A549 (cell line): ENCODE data around the gene FHIT. TPM values are rescaled to one million over a fixed set of nuclear protein-coding genes. Genes with fewer than 3 reads are reported as not detected.

Experiments
- ATAC-seq, 2 experiments: fragments of 200-7000 bp in 1 of 2; fragments of >200 bp in 1 of 2; cut with Nextera tagmentation in 1 of 2; cut with Tn5 transposase in 1 of 2; 3 replicates each; pipeline versions ENCODE4 v1.8.0 to v1.9.1; 2018 to 2020; ENCODE audit warnings: mild to moderate bottlenecking in 1 of 2, moderate library complexity in 1 of 2
- CTCF ChIA-PET: fragments of 300-600 bp; sonication (Branson Sonifier 250); formaldehyde crosslinking; extraction: SDS; loops from one replicate; lab custom pipeline; 2021; ENCODE audit warnings: antibody characterized with exemption, inconsistent platforms; lab: Yijun Ruan, JAX
- POLR2A ChIA-PET: fragments of 350-600 bp; formaldehyde crosslinking; extraction: SDS; loops from one replicate; lab custom pipeline; 2021; ENCODE audit warnings: antibody characterized with exemption, inconsistent platforms; lab: Yijun Ruan, JAX
- DNase-seq, 2 experiments: peaks; one replicate each; pipeline versions ENCODE4 v3.0.0 to v3.0.0-alpha.2; 2011 to 2016; ENCODE audit warnings: low read depth in 1 of 2, low spot score in 1 of 2
- FAIRE-seq: peaks from 2 replicates; lab custom pipeline; 2011; peaks lifted over from hg19 to GRCh38; lab: Jason Lieb, UNC
- H3K27ac ChIP-seq, 2 experiments: fragments of >200 bp; sonication (Bioruptor Twin); formaldehyde crosslinking; 3 replicates each; pipeline ENCODE4 v1.5.1; 2016 to 2017
- H3K4me1 ChIP-seq: fragments of >200 bp; sonication (Bioruptor Twin); formaldehyde crosslinking; 3 replicates; pipeline ENCODE4 v1.6.1; 2016
- H3K4me2 ChIP-seq: fragments of >200 bp; sonication (Bioruptor Twin); formaldehyde crosslinking; 3 replicates; pipeline ENCODE4 v1.6.1; 2016
- H3K4me3 ChIP-seq: fragments of >200 bp; sonication (Bioruptor Twin); formaldehyde crosslinking; 3 replicates; pipeline ENCODE4 v1.5.1; 2016
- H3K9me3 ChIP-seq: fragments of >200 bp; sonication (Bioruptor Twin); formaldehyde crosslinking; 3 replicates; pipeline ENCODE4 v1.6.1; 2016
- CBX2 ChIP-seq: fragments of 200-600 bp; sonication (generic); IDR thresholded peaks from 2 replicates; pipeline ENCODE4 v1.6.1; 2016; ENCODE audit warnings: low read depth, mild to moderate bottlenecking, borderline replicate concordance
- CHD2 ChIP-seq: fragments of 150-350 bp; IDR thresholded peaks from 2 replicates; pipeline ENCODE4 v1.6.1; 2014; ENCODE audit warnings: low read length; ENCODE audit not compliant: partially characterized antibody
- CTCF ChIP-seq: fragments of >200 bp; sonication (Bioruptor Twin); formaldehyde crosslinking; IDR thresholded peaks from 3 replicates; pipeline ENCODE4 v1.5.1; 2016
- ELK1 ChIP-seq: fragments of 150-350 bp; IDR thresholded peaks from 2 replicates; pipeline ENCODE4 v1.6.1; 2014; ENCODE audit warnings: low read depth, mild to moderate bottlenecking, low read length
- EP300 ChIP-seq, 2 experiments: fragments of >200 bp; sonication (Bioruptor Twin); formaldehyde crosslinking; IDR thresholded peaks; 2 replicates in 1 of 2; 3 replicates in 1 of 2; pipeline ENCODE4 v1.6.1; 2016 to 2017
- FOXS1 ChIP-seq: fragments of 250-450 bp; sonication (Bioruptor Pico); IDR thresholded peaks from 2 replicates; pipeline ENCODE4 v1.5.0; 2020; ENCODE audit warnings: mild to moderate bottlenecking, moderate library complexity
- HDAC2 ChIP-seq: fragments of 200-600 bp; sonication (generic); IDR thresholded peaks from 2 replicates; pipeline ENCODE4 v1.6.1; 2016
- HOXA7 ChIP-seq: fragments of 250-450 bp; sonication (Bioruptor Pico); IDR thresholded peaks from 2 replicates; pipeline ENCODE4 v1.5.0; 2020; ENCODE audit warnings: mild to moderate bottlenecking, moderate library complexity
- HOXB13 ChIP-seq: fragments of 250-450 bp; sonication (Bioruptor Pico); IDR thresholded peaks from 2 replicates; pipeline ENCODE4 v1.5.0; 2020; ENCODE audit warnings: low read depth, mild to moderate bottlenecking, moderate library complexity
- JUN ChIP-seq, 2 experiments: fragments of >200 bp; sonication (Bioruptor Twin); formaldehyde crosslinking; IDR thresholded peaks; 2 replicates in 1 of 2; 3 replicates in 1 of 2; pipeline ENCODE4 v1.6.1; 2016 to 2017
- KDM1A ChIP-seq: fragments of 200-600 bp; sonication (generic); IDR thresholded peaks from 2 replicates; pipeline ENCODE4 v1.6.1; 2016; ENCODE audit warnings: low read depth, mild to moderate bottlenecking
- KDM5A ChIP-seq: fragments of 200-600 bp; sonication (generic); IDR thresholded peaks from 2 replicates; pipeline ENCODE4 v1.6.1; 2016; ENCODE audit warnings: antibody characterized with exemption, mild to moderate bottlenecking
- MAZ ChIP-seq: fragments of 150-350 bp; IDR thresholded peaks from 2 replicates; pipeline ENCODE4 v1.6.1; 2014; ENCODE audit warnings: antibody characterized with exemption, low read depth, low read length, borderline replicate concordance
- MYC ChIP-seq: IDR thresholded peaks from 2 replicates; pipeline ENCODE4 v1.6.1; 2012; ENCODE audit warnings: mild to moderate bottlenecking, inconsistent platforms, low read length, improper control_type of control experiment, borderline replicate concordance
- PHF8 ChIP-seq: fragments of 200-600 bp; sonication (generic); IDR thresholded peaks from 2 replicates; pipeline ENCODE4 v1.6.1; 2016; ENCODE audit warnings: low read depth, mild to moderate bottlenecking, antibody characterized with exemption, moderate library complexity, borderline replicate concordance
- POLR2A ChIP-seq: IDR thresholded peaks from 2 replicates; pipeline ENCODE4 v1.6.1; 2012; ENCODE audit warnings: mild to moderate bottlenecking, low read length
- RFX5 ChIP-seq: fragments of 450-650 bp; IDR thresholded peaks from 2 replicates; pipeline ENCODE4 v1.7.1; 2014; ENCODE audit warnings: antibody characterized with exemption, mild to moderate bottlenecking, moderate library complexity
- ZC3H11A ChIP-seq: fragments of 450-650 bp; IDR thresholded peaks from 2 replicates; pipeline ENCODE4 v1.6.1; 2014; ENCODE audit warnings: antibody characterized with exemption, mild to moderate bottlenecking
- ZNF302 ChIP-seq: fragments of 250-450 bp; sonication (Bioruptor Pico); IDR thresholded peaks from 2 replicates; pipeline ENCODE4 v1.9.0; 2021; ENCODE audit warnings: inconsistent platforms, mild to moderate bottlenecking, moderate library complexity
- WGBS: methylation state at CpG from one replicate; pipeline ENCODE4 v1.1.6; 2017; ENCODE audit errors: missing lambda C conversion rate; 5-methylcytosine and 5-hydroxymethylcytosine counted together
- polyA plus RNA-seq, 4 experiments: library from polyadenylated mRNA; depleted of rRNA in 3 of 4; stranded (reverse); fragments of >200 nt; fragmentation: RNase III in 1 of 4; extraction: RNeasy Plus Mini Kit Qiagen cat#74134 plus additional on column Dnase treatment in 1 of 4; gene quantifications; 2 replicates in 3 of 4; 3 replicates in 1 of 4; pipeline ENCODE4 v1.2.3, GENCODE V29; 2011 to 2017
- TF ChIP-seq, protein P1 (sequence below): fragments of 450-650 bp; IDR thresholded peaks from 2 replicates; pipeline ENCODE4 v1.6.1; 2014; ENCODE audit warnings: antibody characterized with exemption

The FHIT gene
- polyA plus RNA-seq, 2 of the 4 experiments (the other 2 are of a cell fraction) = 0.76 to 0.92 TPM

DNA sequence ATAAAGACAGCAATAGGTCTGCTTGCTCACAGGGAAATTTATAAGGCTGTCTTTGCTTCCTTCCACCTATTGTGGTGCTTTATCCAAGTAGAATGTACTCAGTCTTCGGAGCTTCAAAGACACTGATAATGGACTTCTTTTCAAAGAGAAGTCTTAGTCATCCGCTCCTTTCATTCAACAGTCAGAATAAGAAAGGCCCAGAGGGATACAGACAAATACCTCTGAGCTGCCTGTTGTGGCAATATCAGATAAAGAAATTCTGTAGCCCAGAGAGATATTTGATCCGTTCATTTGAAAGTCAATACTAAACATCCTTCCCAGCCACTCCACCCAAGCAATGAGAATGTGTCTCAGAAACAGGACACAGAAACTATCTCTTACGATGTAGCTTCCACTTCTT lies 110.0 kb downstream of the FHIT start:
- no peak overlapping the region for H3K27ac ChIP-seq
- ChIA-PET POLR2A (no interaction called here), CTCF (no interaction called here)
- no peak overlapping the region for H3K4me2 ChIP-seq
- H3K9me3 ChIP-seq = no peaks in the 10 kb centered on the region
- no peaks in the 10 kb centered on the region for H3K4me1 ChIP-seq
- DNase-seq (no peak), ATAC-seq (no peak), FAIRE-seq (no peak)
- TF ChIP-seq ELK1 (no peak), POLR2A (no peak), ZC3H11A (no peak)
- WGBS = 55% methylated on average over 4 of the region's 4 CpGs
- no peak overlapping the region for H3K4me3 ChIP-seq

DNA sequence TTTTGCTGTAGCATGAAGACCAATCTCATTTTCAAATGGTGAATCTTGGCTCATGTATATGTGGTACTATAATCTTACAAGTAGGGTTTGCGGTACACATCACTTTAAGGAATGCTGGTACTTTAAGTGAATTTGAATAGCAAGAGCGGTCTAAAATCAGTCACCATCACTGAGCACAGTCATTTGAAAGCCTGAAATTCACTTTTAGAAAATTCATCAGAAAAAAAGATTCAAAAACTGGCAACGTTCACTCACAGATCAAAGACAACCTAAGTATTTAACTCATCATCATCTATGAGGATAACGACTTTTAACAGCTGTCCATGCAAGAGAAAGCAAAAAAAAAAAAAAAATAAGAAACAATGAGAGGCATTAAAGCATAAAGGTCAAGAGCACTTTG lies 111.6 kb downstream of the FHIT start:
- Histone ChIP-seq H3K4me2 (no peak overlapping the region), H3K9me3 (no peaks in the 10 kb centered on the region), H3K4me1 (no peaks in the 10 kb centered on the region), H3K4me3 (no peak overlapping the region)
- FAIRE-seq (no peak), ATAC-seq (no peak)
- POLR2A ChIA-PET = no interaction called here
- TF ChIP-seq CHD2 = no peak
- TF ChIP-seq, protein P1, sequence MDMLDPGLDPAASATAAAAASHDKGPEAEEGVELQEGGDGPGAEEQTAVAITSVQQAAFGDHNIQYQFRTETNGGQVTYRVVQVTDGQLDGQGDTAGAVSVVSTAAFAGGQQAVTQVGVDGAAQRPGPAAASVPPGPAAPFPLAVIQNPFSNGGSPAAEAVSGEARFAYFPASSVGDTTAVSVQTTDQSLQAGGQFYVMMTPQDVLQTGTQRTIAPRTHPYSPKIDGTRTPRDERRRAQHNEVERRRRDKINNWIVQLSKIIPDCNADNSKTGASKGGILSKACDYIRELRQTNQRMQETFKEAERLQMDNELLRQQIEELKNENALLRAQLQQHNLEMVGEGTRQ = no peak
- no peak for TF ChIP-seq MYC
- TF ChIP-seq JUN (IDR thresholded peaks at IDR 0.05) = no peak
- no peak for TF ChIP-seq ZNF302 (CRISPR knock-in tag)
- TF ChIP-seq, all 56 proteins: peak for 0
- CTCF ChIA-PET = no interaction called here
- H3K27ac ChIP-seq = no peak overlapping the region
- no peak for DNase-seq
- WGBS = 31% methylated on average over 4 of the region's 4 CpGs

GRCh38 chr3:61138401-61138800 lies 112.9 kb downstream of the FHIT start:
- CTCF ChIA-PET = interaction anchor here (0.7 kb wide), 1 partner anchor 1347 kb away, joined by 4 read pairs; no protein-coding TSS in a partner anchor
- ATAC-seq = no peak
- no peaks in the 10 kb centered on the region for H3K4me1 ChIP-seq
- no peak for TF ChIP-seq HOXA7 (CRISPR knock-in tag)
- TF ChIP-seq RFX5 = no peak
- no peak for TF ChIP-seq PHF8
- no peak for TF ChIP-seq FOXS1 (CRISPR knock-in tag)
- no peak for TF ChIP-seq CBX2
- TF ChIP-seq HDAC2 = no peak
- TF ChIP-seq KDM5A = no peak
- no peak for TF ChIP-seq ZNF302 (CRISPR knock-in tag)
- no peak for TF ChIP-seq EP300 (IDR thresholded peaks at IDR 0.05)
- TF ChIP-seq CHD2 = no peak
- no peak for TF ChIP-seq MAZ
- TF ChIP-seq, all 56 proteins: peak for 0
- POLR2A ChIA-PET = no interaction called here
- FAIRE-seq (no peak), DNase-seq (no peak)
- 28% methylated on average over 4 of the region's 5 CpGs for WGBS
- H3K27ac ChIP-seq = no peak overlapping the region
- no peaks in the 10 kb centered on the region for H3K9me3 ChIP-seq
- H3K4me2 ChIP-seq = no peak overlapping the region
- H3K4me3 ChIP-seq = no peak overlapping the region

GRCh38 chr3:61136191-61136590 lies 115.1 kb downstream of the FHIT start:
- H3K27ac ChIP-seq = no peak overlapping the region
- ATAC-seq = no peak
- no peak overlapping the region for H3K4me2 ChIP-seq
- TF ChIP-seq CHD2 (no peak), KDM1A (no peak), CTCF (no peak), HOXB13 (CRISPR knock-in tag) (no peak)
- ChIA-PET CTCF (no interaction called here), POLR2A (no interaction called here)
- no peaks in the 10 kb centered on the region for H3K9me3 ChIP-seq
- 48% methylated on average over 3 of the region's 5 CpGs for WGBS
- no peak for DNase-seq
- H3K4me3 ChIP-seq = no peak overlapping the region
- no peak for FAIRE-seq
- no peaks in the 10 kb centered on the region for H3K4me1 ChIP-seq
